Right lung (tissue), 10 donors: ENCODE results near the gene TCHHL1. TPM values are rescaled to one million over a fixed set of nuclear protein-coding genes. Genes with fewer than 3 reads are reported as not detected.

Source experiments
- DNase-seq, 2 donors: peaks; one replicate each; pipeline ENCODE4 v3.0.0-alpha.2; 2013
- long read RNA-seq, 8 donors: transcript quantifications; one replicate each; lab custom pipeline, GENCODE V29; 2026
- polyA plus RNA-seq, 5 donors: library from polyadenylated mRNA; unstranded; fragments of 120-200 nt; gene quantifications; one replicate each; pipeline versions ENCODE4 v1.2.1 to v1.2.3, GENCODE V29; 2013; ENCODE audit warnings: inconsistent platforms in 1 of 5, low replicate concordance in 1 of 5; ENCODE audit not compliant: insufficient read length in 5 of 5, insufficient read depth in 1 of 5

The TCHHL1 gene
- polyA plus RNA-seq: not detected
- long read RNA-seq, donor 1: 0 reads
- long read RNA-seq, donor 2: 0 reads
- long read RNA-seq, donor 3: 0 reads
- long read RNA-seq, donor 4: 0 reads
- long read RNA-seq, donor 5: 0 reads
- long read RNA-seq, donor 6: 0 reads
- long read RNA-seq, donor 7: 0 reads
- long read RNA-seq, donor 8: 0 reads

DNA sequence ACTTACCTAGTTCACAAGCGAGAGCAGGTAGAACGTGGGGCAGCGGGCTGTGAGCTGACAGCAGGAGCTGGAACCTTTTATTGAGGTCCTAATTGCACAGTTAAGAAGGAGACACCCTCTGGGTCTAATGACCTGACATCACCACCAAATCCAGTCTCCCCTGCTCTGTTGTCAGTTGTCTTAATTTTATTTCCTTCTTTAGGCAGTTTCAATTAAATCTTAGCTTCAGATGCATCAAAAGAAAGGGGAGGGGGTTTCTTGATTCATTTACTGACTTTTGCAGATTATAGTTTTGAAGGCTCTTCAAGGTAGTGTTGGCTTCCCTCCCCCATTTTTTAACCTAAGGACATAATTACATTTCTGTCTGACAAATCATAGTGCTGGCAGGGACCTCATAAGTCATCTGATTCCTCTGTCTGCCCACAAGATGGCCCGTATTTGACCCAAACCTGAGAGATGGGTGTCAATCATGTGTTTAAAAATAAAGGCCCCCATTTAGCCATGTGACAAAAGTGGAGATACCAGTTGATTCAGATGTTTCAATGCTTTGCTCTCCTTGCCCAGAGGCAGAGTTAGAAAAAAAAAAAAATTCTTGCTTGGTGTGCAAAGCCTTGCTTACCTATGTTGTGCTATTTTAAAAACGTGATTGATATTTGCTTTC lies at the start of gene TCHHL1:
Gene TCHHL1, minus strand, starts transcription at position 51 of the 661 bp plus-strand sequence. CDS start 921 bp downstream, outside the sequence.
- DNase-seq: no peak

DNA sequence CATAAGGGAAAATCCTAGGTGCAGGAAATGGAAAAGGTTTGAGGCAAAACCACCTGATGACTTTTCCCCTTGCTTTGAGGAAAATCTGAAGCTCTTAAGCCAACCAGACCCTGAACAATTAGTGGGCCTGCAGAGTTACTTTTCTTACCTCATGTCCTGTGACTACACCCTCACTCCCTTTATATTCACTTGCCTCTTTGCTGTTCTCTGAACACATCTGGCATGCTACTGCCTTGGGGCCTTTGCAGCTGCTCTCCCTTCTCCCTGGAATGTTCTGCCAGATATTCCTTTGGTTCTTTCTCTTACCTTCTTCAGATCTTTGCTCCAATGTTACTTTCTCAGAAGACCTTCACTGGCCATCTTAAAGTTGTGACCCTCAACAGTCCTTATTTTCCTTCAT lies 48.4 kb upstream of the TCHHL1 start:
- DNase-seq: no peak

DNA sequence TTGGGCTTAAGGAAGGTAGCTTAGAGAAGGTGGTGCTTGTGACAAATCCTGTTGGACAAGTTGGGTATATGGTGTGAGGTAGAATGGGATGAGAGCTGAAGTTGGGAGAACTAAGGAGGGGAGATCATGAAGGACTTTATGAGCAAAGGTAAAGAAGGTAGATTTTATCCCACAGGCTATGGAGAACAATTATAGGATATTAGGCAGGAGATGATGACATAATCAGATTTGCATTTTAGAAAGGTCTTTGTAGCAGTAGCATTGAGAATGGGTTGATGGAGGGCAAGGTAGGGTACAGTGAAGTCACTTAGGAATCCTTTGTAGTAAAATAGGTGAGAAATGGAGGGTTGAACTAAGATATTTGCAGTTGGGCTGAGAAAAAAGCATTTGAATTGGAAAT lies 41.3 kb upstream of the TCHHL1 start:
- no peak for DNase-seq

DNA sequence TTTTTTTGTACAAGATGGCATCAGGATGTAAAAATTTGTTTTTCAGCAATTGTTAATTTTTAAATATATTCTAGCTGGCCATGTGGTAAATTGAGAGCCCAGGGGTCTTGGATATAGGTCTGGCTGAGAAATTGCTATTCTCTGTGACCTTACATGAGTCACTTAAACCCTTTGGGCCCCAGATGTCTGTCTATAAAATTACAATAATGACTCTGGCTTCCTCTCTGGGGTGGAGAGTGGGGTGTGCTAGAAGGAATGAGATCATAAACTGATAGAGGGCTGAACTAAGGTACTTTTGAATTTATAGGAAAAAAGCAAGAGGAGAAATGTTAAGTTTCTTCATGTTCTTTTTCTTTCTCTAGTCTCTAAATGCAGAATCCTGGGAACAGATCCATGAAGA lies 38.8 kb upstream of the TCHHL1 start:
- DNase-seq: no peak

DNA sequence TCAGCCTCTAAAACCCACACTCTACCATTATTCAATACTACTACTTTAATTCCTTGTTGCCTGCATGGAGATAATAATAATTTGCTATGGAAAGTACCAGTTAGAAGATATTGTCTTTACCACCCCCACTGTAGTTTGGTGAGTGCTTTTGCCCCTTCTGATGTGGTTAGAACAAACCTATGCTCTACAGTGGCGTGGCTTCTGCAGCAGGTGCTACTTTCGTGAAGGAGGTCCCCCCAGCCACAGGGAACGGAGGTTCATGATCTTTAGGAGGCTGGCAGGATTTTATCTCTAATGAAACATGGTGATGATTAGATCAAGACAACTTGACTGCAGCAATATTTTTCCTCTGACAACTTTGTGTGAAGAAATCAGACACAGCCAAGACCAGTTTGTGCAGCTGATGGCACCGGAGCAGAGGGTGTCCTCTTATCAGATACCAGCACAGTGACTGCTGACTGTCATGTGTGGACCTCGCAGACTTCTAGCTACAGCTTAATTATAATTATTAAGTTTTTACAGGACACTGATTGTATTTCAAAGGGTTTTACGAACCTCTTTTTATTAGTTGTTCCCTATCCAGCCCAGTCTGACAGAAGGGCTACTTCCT lies 37.1 kb upstream of the TCHHL1 start:
- DNase-seq: no peak

DNA sequence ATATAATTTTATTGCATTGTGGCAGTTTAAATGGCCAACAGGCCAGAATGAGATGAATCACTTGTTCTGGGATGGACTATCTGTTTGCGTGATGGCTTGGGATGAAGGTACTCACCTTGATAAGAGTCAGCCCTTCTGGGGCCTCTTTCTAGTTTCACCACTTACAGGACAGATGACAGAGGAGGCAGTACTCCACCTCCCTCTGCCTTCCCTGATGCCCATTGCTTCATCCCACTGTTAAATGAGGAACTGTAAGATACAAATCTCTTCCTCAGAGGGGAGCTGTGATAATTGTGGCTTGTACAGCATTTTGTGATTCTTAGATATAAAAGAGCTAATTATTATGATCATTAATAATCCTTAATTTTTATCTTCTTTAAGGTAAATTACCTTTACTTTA lies 30.1 kb upstream of the TCHHL1 start:
- DNase-seq: no peak

DNA sequence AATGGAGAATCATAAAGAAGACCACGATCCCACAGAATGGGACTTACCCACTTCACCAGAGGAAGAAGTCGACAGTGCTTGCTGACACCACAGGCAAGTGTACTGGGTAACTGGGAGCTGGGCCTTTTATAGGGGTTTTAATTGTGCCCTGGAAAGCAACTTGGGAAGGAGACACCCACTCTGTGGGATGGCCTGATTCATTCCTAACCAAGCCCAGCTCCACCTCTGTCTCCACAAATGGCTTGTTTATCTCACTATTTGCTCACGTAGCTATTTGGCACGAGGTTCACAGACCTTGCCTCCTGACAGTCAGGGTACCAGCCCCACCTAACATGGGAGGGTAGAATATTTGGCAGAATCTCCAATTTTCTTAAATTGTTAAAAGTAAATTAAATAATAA lies 26.5 kb upstream of the TCHHL1 start, which contains the start of gene TCHH:
Gene TCHH, minus strand, starts transcription at position 101 of the 400 bp plus-strand sequence. CDS start 1,364 bp downstream, outside the sequence.
- no peak for DNase-seq

DNA sequence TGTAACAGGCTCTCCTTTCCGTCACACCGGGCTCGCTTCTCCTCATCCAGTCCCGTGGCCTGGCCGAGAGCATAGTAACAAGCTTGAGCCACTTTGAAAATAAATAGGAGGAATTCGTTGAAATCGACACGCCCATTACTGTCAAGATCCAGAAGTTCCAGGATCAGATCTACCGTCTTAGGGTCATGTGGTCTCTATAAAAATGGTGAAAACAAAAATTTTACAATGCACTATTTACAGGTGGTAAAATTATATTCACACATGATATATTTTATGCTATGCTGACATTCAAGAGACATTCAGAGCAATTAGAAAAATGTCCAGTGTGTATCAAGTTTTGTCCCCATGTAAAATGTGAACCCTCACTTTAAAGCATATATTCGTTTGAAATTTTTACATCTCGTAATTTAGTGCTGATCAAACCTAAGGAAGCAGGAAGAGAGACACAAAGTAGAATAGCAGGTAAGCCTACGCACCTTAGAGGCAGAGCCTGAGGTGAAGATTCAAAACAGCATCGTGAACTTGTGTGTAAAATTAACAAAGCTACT lies 24.1 kb upstream of the TCHHL1 start:
- DNase-seq: no peak

DNA sequence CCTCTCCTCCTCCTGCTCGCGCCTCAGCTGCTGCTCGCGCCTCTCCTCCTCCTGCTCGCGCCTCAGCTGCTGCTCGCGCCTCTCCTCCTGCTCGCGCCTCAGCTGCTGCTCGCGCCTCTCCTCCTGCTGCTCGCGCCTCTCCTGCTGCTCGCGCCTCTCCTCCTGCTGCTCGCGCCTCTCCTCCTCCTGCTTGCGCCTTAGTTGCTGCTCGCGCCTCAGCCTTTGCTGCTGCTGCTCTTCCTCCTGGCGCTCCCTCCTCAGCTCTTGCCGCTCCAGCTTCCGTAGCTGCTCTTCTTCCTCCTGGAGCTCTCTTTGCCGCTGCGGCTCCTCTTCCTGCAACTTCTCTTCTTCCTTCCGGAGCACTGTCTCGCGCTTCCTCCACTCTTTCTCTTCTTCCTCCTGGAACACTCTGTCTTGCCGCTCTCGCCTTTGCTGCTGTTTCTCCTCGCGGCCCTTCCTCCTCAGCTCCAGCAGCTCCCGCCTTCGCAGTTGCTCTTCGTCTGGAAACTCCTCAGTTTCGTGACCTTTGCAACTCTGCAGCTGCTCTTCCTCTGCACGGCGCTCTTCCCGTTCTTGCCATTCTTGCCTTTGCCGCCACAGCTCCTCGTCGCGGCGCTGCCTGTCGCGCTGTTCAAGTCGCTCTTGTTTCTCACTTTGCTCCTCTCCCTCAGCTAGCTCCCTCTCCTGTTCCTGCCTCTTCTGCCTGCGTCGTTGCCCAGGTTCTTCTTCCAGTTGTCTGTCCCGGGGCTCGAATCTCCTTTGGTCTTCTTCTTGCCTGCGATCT lies 23.4 kb upstream of the TCHHL1 start:
- no peak for DNase-seq

DNA sequence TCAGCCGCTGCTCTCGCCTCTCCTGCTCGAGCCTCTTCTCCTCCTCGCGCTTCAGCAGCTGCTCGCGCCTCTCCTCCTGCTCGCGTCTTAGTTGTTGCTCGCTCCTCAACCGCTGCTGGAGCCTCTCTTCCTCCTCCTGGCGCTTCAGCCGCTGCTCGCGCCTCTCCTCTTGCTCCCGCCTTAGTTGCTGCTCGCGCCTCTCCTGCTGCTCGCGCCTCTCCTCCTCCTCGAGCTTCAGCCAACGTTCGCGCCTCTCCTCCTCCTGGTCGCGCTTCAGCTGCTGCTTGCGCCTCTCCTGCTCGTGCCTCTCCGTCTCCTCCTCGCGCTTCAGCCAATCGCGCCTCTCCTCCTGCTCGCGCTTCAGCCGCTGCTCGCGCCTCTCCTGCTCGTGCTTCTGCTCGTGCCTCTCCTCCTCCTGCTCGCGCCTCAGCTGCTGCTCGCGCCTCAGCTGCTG lies 22.7 kb upstream of the TCHHL1 start:
- DNase-seq: no peak

DNA sequence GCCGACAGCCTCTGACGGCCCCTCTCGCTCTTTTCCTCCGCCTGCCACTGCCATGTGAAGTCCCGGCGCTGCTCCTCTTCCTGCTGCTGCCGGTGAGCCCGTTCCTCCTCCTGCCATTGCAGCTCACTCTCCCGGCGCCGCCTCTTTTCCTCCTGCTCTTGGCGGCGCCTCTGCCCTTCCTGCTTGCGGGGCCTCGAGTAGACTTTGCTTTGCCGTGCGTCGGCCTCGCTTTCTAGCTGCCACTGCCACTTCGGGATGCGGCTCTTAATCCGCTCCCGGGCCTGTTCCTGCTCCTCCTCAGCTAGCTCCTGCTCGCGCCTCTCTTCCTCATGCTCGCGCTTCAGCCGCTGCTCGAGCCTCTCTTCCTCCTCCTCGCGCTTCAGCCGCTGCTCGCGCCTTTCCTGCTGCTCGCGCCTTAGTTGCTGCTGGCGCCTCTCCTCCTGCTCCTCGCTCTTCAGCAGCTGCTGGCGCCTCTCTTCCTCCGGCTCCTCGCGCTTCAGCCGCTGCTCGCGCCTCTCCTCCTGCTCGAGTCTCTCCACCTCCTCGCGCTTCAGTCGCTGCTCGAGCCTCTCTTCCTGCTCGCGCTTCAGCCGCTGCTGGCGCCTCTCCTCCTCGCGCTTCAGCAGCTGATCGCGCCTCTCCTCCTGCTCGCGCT lies 22.1 kb upstream of the TCHHL1 start:
- DNase-seq: no peak

DNA sequence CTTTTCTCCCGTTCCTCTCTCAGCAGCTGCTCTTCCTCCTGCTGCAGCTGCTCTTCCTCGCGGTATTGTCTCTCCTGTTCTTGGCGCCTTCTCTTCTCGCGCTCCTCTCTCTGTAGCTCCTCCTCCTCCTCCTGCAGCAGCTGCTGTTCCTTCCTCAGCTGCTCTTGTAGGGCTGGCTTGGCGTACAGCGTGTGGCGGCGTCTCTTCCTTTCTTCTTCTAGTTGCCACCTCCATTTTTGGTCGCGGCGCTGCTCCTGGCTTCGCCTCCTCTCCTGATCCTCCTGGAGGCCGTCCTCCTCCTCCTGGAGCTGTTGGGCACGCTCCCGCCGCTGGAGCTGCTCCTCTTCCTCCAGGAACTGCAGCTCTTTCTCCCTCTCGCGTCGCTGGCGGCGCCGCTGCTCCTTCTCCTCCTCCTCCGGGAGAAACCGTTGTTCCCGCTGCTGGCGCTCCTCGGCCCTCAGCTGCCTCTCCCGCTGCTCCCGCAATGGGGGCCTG lies 21.5 kb upstream of the TCHHL1 start:
- DNase-seq: no peak

DNA sequence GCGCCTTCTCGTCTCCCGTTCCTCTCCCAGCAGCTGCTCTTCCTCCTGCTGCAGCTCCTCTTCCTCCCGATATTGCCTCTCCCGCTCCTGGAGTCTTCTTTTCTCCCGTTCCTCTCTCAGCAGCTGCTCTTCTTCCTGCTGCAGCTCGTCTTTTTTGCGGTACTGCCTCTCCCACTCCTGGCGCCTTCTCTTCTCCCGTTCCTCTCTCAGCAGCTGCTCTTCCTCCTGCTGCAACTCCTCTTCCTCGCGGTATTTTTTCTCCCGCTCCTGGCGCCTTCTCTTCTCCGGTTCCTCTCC lies 21.1 kb upstream of the TCHHL1 start:
- no peak for DNase-seq

DNA sequence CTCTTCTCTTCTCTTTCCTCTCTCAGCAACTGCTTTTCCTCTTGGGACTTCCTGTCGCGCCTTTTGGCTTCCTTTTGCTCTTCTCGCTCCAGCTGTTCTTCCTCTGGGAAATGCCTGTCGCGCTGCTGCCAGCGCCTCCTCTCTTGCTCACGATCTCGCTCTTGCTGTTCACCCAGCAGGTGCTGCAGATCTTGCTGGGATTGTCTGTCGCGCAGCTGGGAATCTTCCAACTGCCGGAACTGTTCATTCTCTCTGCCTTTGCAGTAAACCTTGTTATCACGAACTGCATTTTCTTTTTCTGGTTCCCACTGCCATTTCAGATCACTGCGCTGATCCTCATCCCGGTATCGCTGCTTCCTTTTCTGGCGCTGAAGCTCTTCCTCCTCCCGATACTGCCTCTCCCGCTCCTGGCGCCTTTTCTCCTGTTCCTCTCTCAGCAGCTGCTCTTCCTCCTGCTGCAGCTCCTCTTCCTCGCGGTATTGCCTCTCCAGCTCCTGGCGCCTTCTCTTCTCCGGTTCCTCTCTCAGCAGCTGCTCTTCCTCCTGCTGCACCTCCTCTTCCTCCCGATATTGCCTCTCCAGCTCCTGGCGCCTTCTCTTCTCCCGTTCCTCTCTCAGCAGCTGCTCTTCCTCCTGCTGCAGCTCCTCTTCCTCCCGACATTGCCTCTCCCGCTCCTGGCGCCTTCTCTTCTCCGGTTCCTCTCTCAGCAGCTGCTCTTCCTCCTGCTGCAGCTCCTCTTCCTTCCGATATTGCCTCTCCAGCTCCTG lies 20.6 kb upstream of the TCHHL1 start:
- DNase-seq: no peak

DNA sequence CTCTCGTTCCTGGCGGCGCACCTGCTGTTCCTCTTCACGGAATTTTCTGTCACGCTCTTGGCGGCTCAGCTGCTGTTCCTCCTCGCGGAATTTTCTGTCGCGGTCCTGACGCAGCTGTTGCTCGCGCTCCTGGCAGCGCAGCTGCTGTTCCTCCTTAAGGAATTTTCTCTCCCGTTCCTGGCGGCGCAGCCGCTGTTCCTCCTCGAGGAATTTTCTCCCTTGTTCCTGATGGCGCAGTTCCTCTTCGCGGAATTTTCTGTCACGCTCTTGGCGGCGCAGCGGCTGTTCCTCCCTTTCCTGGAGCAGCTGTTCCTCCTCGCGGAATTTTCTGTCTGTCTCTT lies 20.0 kb upstream of the TCHHL1 start:
- DNase-seq: no peak

DNA sequence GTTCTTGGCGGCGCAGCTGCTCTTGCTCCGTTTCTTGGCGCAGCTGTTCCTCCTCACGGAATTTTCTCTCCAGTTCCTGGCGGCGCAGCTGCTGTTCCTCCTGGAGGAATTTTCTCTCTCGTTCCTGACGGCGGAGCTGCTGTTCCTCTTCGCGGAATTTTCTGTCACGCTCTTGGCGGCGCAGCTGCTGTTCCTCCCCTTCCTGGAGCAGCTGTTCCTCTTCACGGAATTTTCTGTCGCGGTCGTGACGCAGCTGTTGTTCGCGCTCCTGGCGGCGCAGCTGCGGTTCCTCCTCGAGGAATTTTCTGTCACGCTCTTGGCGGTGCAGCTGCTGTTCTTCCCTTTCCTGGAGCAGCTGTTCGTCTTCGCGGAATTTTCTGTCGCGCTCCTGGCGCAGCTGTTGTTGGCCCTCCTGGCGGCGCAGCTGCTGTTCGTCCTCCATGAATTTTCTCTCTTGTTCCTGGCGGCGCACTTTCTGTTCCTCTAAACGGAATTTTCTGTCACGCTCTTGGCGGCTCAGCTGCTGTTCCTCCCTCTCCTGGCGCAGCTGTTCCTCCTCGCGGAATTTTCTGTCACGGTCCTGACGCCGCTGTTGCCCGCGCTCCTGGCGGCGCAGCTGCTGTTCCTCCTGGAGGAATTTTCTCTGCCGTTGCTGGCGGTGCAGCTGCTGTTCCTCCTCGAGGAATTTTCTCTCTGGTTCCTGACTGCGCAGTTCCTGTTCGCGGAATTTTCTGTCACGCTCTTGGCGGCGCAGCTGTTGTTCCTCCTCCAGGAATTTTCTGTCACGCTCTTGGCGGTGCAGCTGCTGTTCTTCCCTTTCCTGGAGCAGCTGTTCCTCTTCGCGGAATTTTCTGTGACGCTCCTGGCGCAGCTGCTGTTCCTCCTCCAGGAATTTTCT lies 19.4 kb upstream of the TCHHL1 start:
- no peak for DNase-seq

DNA sequence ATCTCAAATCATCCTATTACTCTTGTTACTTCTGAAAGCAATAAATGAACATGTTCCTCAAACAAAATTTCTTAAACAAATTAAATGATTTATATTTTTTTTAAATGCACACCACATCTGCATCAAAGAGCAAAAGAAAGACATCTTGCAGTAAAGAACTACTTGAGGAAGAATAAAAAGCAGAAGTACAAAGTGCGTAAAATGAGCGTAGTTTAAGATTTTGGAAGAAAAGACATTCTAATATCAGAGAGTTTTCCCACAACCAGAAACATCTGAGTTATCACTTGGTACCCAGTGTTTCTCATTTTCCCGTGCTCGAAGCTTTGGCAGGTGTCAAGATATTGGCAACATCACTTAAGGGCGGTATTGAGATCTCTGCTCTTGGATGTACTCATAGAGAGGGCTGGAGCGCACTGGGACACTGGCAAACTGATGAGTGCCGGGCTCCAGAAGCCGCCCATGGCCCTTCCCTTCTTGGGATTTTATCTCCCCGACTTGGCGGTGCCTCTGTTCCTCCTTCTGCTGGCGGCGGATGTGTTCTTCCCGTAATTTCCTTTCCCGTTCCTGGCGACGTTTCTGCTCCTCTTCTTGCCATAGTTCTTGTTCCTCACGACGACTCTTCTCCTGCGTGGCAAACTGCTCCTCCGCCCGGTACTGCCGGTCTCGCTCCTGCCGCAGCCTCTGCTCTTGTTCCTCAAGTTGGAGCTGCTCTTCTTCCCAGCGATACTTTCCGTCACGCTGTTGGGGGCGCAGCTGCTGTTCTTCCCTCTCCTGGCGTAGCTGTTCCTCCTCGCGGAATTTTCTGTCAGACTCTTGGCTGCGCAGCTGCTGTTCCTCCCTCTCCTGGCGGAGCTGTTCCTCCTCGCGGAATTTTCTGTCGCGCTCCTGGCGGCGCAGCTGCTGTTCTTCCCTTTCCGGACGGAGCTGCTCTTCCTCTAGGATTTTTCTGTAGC lies 18.4 kb upstream of the TCHHL1 start:
- DNase-seq: no peak

DNA sequence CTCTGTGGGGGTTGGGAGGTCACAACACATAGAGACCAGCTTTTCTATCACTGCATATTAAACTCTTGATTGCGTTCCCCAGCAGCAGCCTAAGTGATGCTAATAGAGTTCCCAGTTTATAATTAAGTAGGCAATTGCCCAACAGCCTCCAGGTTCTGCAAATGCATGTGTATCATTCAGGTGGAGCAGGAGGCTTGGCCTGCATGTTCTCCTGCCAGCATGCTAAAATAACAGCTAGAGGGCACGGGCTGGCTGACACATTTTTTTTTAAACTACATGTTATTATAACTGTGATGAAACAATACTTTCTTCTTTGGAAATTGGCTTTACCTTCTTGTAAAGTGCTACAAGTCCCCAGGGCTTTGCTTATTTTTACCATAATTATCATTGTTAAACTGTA lies 16.0 kb upstream of the TCHHL1 start:
- no peak for DNase-seq

DNA sequence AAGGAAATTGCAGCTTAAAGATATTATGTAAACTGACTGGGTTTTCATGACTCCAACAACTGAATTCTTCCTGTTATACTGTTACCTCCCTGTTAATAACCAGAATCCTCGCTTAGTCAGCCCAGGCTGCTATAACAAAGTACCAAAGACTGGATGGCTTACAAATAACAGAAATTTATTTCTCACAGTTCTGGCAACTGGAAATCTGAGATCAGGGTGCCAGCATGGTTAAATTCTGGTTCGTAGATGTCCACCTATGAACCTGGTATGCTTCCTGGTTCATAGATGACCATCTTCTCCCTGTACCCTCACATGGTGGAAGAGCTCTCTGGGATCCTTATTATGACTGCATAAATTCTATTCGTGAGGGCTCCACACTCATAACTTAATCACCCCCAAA lies 8.1 kb upstream of the TCHHL1 start:
- DNase-seq: no peak
